ENCODE data around the gene SGPL1.

Gene SGPL1

DNA sequence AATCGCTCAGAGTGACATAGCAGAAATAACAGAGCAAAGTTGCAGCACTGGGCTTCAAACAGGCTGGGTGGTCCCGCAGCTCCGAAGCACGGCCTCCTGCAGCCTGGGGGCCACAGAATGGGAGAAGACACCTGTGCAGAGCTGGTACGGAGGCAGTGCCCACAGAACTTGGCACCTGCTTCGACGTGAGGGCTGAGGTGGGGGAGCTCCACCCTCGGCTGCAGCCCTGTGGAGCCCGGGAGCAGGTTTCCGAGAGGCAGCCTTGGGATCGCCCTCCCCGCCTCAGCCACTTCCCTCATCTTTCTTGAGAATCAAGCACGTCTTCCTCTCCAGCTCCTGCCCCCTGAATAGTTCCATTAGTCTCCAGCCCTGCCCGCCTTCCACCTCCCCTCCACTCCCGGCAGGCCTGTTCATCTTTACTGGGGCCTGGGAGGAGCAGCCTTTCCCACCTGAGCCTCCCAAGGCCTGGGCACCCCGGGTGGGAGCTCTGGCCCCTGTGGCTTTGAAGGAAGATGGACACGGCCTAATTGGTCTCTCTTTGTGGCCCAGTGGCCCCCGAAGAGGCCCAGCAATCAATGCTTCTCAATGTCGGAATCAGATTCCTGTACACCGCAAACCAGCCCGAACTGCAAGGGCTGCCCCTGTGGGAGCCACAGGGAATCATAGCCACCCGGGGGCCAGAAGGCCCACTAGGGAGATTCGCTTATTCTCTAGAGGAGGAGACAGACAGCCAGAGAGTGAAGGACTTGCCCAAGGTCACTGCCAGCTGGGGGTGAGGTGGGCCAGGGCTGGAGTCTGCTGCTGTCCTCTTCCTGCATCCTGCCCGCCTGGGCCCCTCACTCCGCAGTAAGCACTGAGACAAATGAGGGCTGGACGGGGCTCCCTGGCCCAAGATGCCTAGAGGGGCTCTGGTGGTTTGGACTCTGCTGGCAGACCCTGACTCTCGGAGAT, 89.6 kb downstream of the SGPL1 start:
- H3K27me3 Mint-ChIP-seq: peaks cover 3% of the 10 kb centered on the region
- H3K27ac Mint-ChIP-seq: no peak overlapping the region
- no peaks in the 10 kb centered on the region for H3K9me3 Mint-ChIP-seq
- no peaks in the 10 kb centered on the region for H3K4me1 Mint-ChIP-seq (ENCODE audit: low read depth)
- H3K36me3 Mint-ChIP-seq (ENCODE audit: low read depth): no peaks in the 10 kb centered on the region
- H3K4me3 Mint-ChIP-seq: no peak overlapping the region

DNA sequence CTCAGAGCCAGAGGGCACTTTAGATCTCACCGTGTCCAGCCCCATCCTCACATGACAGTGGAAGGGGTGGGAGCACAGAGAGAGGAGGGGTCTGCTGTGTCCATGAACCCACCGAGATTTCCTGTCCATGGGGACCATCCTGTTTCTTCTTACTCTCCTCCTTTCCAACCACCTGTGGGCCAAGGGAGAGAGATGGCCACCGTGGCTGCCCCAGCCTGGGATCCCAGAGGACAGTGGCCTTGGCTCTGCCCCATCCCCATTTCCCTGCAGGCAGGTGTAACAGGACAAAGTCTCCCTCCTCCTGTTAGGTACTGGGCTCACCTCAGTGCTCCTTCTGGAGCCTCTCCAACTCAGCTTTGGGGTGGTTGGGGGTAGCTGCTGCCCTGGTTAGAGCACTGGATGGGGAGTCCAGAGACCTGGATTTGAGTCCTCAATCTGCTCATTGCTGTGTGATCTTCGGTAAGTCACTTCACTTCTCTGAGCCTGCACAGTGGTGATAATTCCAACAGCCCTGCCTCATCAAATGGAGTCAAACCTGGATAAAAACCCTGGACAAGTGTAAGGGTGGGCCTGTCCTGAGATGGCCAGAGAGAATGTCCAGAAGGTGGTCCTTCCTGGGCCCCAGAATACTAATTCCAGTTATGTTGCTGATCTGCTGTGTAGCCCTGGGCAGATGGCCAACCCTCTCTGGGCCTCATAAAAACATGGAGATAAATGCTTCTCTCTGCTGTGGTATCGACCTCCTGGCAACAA, 90.5 kb downstream of the SGPL1 start:
- Mint-ChIP-seq H3K27ac (no peak overlapping the region), H3K4me1 (ENCODE audit: low read depth) (no peaks in the 10 kb centered on the region), H3K4me3 (no peak overlapping the region)

GRCh38 chr10:70906953-70907636, 91.3 kb downstream of the SGPL1 start:
- Mint-ChIP-seq H3K4me1 (ENCODE audit: low read depth) (no peaks in the 10 kb centered on the region), H3K9me3 (no peaks in the 10 kb centered on the region), H3K4me3 (no peak overlapping the region), H3K27ac (no peak overlapping the region), H3K27me3 (peaks cover 3% of the 10 kb centered on the region), H3K36me3 (ENCODE audit: low read depth) (no peaks in the 10 kb centered on the region)

More for the DNA sequence above, 90.5 kb downstream of the SGPL1 start:
- H3K9me3 Mint-ChIP-seq: no peaks in the 10 kb centered on the region
- peaks cover 3% of the 10 kb centered on the region for H3K27me3 Mint-ChIP-seq
- H3K36me3 Mint-ChIP-seq (ENCODE audit: low read depth): no peaks in the 10 kb centered on the region

- no peak overlapping the region for H3K27ac Mint-ChIP-seq
- no peaks in the 10 kb centered on the region for H3K9me3 Mint-ChIP-seq
- H3K36me3 Mint-ChIP-seq (ENCODE audit: low read depth): no peaks in the 10 kb centered on the region
- no peak overlapping the region for H3K4me3 Mint-ChIP-seq
- H3K27me3 Mint-ChIP-seq: peaks cover 2% of the 10 kb centered on the region
- H3K4me1 Mint-ChIP-seq (ENCODE audit: low read depth): no peaks in the 10 kb centered on the region
Observed at GRCh38 chr10:70907637-70908405, 92.1 kb downstream of the SGPL1 start.

DNA sequence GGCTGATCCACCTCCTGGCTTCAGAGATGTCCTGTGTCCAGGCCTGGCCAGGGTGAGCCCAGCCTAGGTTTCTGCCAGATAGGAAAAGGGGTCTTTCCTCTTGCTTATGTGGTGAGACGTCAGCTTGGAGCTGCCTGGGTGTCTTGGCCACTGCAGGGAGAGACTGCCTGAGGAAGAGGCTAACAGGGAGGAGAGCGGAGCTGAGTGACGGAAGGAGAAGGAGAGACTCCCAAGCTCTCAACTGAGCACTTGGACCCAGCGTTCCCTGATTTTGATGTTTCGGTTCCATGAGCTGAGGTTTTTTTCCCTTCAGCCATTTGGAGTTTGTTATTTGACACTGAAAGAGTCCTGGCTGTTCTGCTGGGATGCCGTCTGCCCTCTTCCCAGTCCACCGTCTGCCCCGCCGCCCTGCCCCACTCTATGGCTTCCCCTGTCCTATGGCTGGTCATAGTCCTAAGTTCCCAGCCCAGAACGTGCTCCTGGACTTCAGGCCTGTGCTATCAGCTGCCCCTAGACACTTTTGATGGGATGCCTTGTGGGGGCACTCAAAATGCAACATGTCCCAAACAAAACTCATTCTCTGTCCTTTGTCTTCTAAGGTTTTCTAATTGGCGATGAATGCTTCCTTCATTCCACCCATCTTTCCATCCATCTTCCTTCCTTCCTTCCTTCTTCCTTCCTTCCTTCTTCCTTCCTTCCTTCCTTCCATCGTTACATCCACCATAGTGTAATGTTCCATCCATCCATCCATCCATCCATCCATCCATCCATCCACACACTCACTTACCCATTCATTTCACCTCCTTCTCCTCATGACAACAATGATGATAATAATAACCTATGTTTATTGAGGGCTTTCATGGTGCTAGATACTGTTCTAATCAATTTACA, 92.9 kb downstream of the SGPL1 start:
- no peaks in the 10 kb centered on the region for H3K36me3 Mint-ChIP-seq (ENCODE audit: low read depth)
- no peaks in the 10 kb centered on the region for H3K4me1 Mint-ChIP-seq (ENCODE audit: low read depth)
- H3K9me3 Mint-ChIP-seq: no peaks in the 10 kb centered on the region
- H3K27ac Mint-ChIP-seq: no peak overlapping the region
- no peak overlapping the region for H3K4me3 Mint-ChIP-seq
- no peaks in the 10 kb centered on the region for H3K27me3 Mint-ChIP-seq

GRCh38 chr10:70909326-70909935, 93.7 kb downstream of the SGPL1 start:
- Mint-ChIP-seq H3K9me3 (no peaks in the 10 kb centered on the region), H3K4me3 (no peak overlapping the region), H3K36me3 (ENCODE audit: low read depth) (no peaks in the 10 kb centered on the region), H3K27ac (no peak overlapping the region), H3K27me3 (no peaks in the 10 kb centered on the region), H3K4me1 (ENCODE audit: low read depth) (no peaks in the 10 kb centered on the region)

GRCh38 chr10:70910486-70911341, 95.0 kb downstream of the SGPL1 start:
- Mint-ChIP-seq H3K27me3 (no peaks in the 10 kb centered on the region), H3K4me1 (ENCODE audit: low read depth) (no peaks in the 10 kb centered on the region)

GRCh38 chr10:70911386-70911785, 95.6 kb downstream of the SGPL1 start:
- no peaks in the 10 kb centered on the region for H3K27me3 Mint-ChIP-seq
- H3K4me1 Mint-ChIP-seq (ENCODE audit: low read depth): no peaks in the 10 kb centered on the region
- H3K36me3 Mint-ChIP-seq (ENCODE audit: low read depth): no peaks in the 10 kb centered on the region
- H3K9me3 Mint-ChIP-seq: no peaks in the 10 kb centered on the region
- H3K27ac Mint-ChIP-seq: no peak overlapping the region
- H3K4me3 Mint-ChIP-seq: no peak overlapping the region

More at GRCh38 chr10:70910486-70911341, 95.0 kb downstream of the SGPL1 start:
- H3K36me3 Mint-ChIP-seq (ENCODE audit: low read depth): no peaks in the 10 kb centered on the region
- no peak overlapping the region for H3K4me3 Mint-ChIP-seq
- no peaks in the 10 kb centered on the region for H3K9me3 Mint-ChIP-seq
- no peak overlapping the region for H3K27ac Mint-ChIP-seq

GRCh38 chr10:70912556-70912955, 96.8 kb downstream of the SGPL1 start:
- H3K27me3 Mint-ChIP-seq: no peaks in the 10 kb centered on the region
- no peaks in the 10 kb centered on the region for H3K36me3 Mint-ChIP-seq (ENCODE audit: low read depth)
- H3K4me1 Mint-ChIP-seq (ENCODE audit: low read depth): no peaks in the 10 kb centered on the region
- no peak overlapping the region for H3K4me3 Mint-ChIP-seq
- H3K9me3 Mint-ChIP-seq: no peaks in the 10 kb centered on the region
- no peak overlapping the region for H3K27ac Mint-ChIP-seq

DNA sequence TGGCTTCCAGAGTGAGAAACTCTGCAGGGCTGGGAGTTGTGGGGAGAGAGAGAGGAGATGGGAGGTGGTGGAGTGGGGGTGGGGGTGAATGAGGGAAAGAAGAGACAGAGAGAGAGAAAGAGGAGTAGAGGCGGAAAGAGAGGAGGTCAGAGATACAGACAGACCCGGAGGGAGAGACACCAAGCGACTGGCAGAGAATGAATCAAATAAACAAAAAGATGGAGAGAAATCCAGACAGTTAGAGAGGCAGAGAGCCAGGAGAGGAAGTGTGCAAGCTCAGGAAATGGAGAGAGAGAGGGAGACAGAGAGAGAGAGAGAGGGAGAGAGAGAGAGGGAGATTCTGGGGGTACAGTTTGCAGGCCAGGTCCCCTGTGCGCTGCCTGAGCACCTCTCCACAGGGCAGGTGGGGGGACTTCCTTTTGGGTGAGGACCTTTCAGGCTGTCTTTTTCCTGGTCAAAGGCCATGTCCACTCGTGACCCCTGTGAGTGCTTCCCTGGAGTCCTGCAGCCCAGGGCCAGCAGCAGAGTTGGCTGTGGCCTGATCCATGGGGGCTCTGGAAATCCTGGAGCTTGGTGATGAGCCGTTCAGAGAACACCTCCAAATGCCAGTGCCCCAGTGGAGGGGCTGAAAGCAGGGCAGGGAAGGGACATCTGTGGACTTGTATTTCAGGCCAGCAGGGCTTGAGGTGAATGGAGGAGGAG, 97.6 kb downstream of the SGPL1 start:
- Mint-ChIP-seq H3K27ac (no peak overlapping the region), H3K36me3 (ENCODE audit: low read depth) (no peaks in the 10 kb centered on the region), H3K4me1 (ENCODE audit: low read depth) (no peaks in the 10 kb centered on the region), H3K27me3 (no peaks in the 10 kb centered on the region), H3K9me3 (no peaks in the 10 kb centered on the region), H3K4me3 (no peak overlapping the region)

GRCh38 chr10:70913893-70914240, 98.1 kb downstream of the SGPL1 start:
- Mint-ChIP-seq H3K9me3 (no peaks in the 10 kb centered on the region), H3K27ac (no peak overlapping the region), H3K4me1 (ENCODE audit: low read depth) (no peaks in the 10 kb centered on the region), H3K27me3 (no peaks in the 10 kb centered on the region), H3K4me3 (no peak overlapping the region), H3K36me3 (ENCODE audit: low read depth) (no peaks in the 10 kb centered on the region)

DNA sequence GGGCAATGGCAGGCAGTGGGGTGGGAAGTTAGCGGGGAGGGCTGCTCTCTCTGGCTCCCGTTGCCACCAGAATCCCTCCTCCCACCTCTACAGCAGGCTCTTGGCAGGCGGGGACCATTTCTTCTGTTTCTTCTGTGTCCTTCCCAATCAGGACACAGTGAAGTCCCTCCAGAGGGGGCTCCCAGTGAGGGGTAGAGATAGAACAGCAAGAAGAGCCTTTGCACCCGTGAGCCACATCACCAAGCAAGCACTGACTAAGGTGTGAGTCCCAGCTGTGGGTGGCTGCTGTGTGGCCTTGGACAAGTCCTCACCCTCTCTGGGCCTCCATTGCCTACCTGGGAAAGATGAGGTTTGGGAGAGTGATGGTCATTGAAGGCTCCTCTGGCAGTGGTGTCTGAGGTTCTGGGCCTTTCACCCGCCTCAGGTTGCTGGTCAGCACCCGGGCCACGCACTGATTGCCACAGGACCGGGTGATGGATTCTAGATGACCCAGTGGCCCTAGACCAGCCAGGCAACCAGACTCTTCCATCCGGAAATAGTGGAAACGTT, 98.6 kb downstream of the SGPL1 start:
- no peaks in the 10 kb centered on the region for H3K27me3 Mint-ChIP-seq
- no peaks in the 10 kb centered on the region for H3K9me3 Mint-ChIP-seq
- no peak overlapping the region for H3K27ac Mint-ChIP-seq
- no peak overlapping the region for H3K4me3 Mint-ChIP-seq
- H3K36me3 Mint-ChIP-seq (ENCODE audit: low read depth): no peaks in the 10 kb centered on the region
- no peaks in the 10 kb centered on the region for H3K4me1 Mint-ChIP-seq (ENCODE audit: low read depth)

Data from stimulated activated naive CD8-positive, alpha-beta T cell treated with anti-CD3 and anti-CD28 coated beads, Interleukin-15, Interleukin-2, amounts not matched to agents 100 ng/mL and 50 ng/mL, for 24 hours (primary cell).